GM12891 (cell line): ENCODE measurements around the gene HAS3.

ENCODE experiments used
- POLR2A ChIP-seq: IDR thresholded peaks from 2 replicates; pipeline ENCODE4 v1.6.1; 2011; ENCODE audit warnings: low read depth, low read length, control low read depth
- POLR2AphosphoS5 ChIP-seq: IDR thresholded peaks from 2 replicates; pipeline ENCODE4 v1.6.1; 2011; ENCODE audit warnings: low read depth, low read length, control low read depth
- POU2F2 ChIP-seq: IDR thresholded peaks from 2 replicates; pipeline ENCODE4 v1.6.1; 2011; ENCODE audit warnings: low read depth, mild to moderate bottlenecking, control low read depth, low read length, moderate library complexity
- SPI1 ChIP-seq: IDR thresholded peaks from 2 replicates; pipeline ENCODE4 v1.6.1; 2011; ENCODE audit warnings: low read depth, low read length, control low read depth

- no peak for TF ChIP-seq POLR2A
- TF ChIP-seq POLR2AphosphoS5: no peak
- no peak for TF ChIP-seq POU2F2
- TF ChIP-seq SPI1: no peak
Measured at GRCh38 chr16:69093974-69094373, 11.5 kb upstream of the HAS3 start.
